GM18909 (cell line): ENCODE data around the gene CRYGN.
A peak's percentile ranks its signal among the peaks of the same experiment; 100 is the strongest.

Experiments used
- ATAC-seq: cut with Tn5 transposase; IDR thresholded peaks from one replicate; pipeline ENCODE4 v1.9.1; 2021; ENCODE audit warnings: mild to moderate bottlenecking; ENCODE audit not compliant: unreplicated experiment, poor library complexity

CRYGN gene

GRCh38 chr7:151409667-151410404 is 30.1 kb downstream of the CRYGN start, which contains the start of gene WDR86:
Gene WDR86, minus strand, starts transcription at chr7:151410038. Its CDS starts 449 bp downstream, at chr7:151409589.
- ATAC-seq = no peak

DNA sequence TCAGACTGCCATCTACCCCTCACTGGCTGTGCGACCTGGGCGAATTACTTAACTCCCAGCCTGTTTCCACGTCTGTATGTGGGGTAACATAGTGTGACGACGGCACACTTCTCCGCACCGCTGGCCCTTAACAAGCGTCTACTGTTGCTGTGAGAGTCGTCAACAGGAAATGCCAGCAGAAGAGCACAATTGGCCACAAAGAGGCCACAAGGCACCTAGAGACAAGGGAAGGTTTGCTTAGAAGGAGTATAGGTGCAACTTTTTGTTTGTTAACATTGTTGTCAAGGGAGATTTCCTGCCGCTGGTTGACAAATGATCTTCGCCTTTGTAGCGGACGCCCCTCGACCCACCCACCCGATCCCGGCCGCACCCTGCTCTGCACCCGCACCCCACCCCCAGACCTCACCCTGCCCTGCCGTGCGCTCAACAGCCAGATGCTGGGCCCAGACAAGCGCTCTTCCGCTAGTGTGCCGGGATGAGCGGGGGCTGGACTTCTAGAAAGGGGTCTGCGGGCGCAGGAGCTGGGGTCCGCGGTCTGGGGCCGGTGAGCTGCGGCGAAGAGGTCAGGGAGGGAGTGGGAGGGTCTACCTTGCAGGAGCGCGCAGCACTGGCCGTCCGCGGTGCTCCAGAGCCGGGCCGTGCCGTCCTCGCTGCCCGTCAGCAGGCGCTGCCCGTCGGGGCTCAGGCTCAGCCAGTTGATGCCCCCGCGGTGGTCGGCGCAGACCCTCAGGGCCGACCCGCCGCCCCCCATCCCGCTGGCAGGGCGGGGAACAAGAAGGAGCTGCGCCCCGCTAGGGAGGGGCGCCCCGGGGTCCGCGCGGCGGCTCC is 30.9 kb downstream of the CRYGN start:
- ATAC-seq = peak; percentile 60

GRCh38 chr7:151408498-151408838 is 31.5 kb downstream of the CRYGN start:
- ATAC-seq = no peak

DNA sequence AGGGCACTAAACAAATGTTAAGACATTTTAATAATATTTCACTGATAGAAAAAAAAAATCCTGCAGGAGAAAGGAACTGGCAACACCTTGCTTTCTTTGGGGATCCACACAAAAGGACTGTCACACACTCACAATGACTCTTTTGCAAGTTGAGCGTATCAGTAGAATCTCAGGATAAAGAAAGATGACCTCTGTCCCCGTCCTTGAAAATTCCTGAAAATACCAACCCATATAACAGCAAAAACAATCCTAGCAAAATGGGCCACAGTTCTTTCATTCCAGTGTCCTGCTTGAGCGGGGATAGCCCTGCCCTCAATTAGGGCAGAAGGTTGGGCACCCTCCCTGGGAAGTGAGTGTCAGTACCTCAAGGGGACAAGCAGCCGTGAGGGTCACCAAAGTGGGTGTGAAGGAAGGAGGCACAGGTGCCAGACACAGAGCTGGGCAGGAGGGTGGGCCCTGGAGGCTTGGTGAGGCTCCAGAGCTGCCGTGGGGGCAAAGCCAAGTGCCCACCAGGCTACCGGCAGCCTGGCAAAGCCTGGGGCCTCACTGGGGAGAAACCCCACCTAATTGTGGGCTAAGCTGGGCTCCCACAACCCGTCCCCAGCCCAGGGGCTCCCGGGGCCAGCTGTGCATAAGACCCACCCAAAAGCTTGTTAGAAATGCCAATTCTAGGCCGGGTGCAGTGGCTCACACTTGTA is 32.9 kb downstream of the CRYGN start:
- ATAC-seq = no peak

- no peak for ATAC-seq
Measured at GRCh38 chr7:151406051-151406875, 33.7 kb downstream of the CRYGN start.

DNA sequence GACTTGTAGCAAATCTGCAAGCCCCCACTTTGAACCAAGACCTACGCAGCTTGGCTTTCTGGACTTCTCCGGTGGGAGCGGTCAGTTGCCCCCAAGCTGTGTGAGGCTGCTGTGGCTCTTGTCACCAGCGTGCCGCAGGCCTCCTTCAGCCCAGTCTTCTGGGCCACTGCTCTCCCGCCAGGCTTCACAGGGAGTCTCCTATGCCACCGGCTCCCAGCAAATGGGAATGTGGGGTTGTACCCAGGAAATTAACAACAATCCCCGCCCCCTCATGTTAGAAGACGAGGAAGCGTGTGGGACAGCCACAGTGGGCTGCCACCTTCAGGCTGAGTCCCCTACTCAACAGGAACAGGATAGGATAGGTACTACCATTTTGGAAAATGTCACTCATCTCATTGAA is 34.4 kb downstream of the CRYGN start:
- no peak for ATAC-seq

DNA sequence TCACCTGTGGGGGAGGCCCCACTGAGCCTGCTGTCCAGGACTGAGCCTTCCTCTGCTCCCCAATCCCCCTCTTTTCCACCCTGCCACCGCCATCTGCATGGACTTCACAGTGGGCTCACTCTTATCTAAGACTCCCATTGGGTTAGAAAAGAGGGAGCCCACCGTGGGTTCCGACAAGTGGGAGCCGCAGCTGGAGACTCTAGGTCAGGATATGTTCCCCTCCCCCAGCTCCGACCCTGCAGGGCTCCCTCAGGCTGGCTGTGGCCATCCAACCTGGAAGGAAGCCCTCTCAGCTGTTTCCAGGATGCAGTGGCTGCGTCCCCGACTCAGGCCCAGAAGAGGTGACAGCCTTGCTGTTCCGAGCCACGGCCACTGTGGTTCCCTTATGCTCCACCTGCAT is 34.9 kb downstream of the CRYGN start:
- no peak for ATAC-seq

DNA sequence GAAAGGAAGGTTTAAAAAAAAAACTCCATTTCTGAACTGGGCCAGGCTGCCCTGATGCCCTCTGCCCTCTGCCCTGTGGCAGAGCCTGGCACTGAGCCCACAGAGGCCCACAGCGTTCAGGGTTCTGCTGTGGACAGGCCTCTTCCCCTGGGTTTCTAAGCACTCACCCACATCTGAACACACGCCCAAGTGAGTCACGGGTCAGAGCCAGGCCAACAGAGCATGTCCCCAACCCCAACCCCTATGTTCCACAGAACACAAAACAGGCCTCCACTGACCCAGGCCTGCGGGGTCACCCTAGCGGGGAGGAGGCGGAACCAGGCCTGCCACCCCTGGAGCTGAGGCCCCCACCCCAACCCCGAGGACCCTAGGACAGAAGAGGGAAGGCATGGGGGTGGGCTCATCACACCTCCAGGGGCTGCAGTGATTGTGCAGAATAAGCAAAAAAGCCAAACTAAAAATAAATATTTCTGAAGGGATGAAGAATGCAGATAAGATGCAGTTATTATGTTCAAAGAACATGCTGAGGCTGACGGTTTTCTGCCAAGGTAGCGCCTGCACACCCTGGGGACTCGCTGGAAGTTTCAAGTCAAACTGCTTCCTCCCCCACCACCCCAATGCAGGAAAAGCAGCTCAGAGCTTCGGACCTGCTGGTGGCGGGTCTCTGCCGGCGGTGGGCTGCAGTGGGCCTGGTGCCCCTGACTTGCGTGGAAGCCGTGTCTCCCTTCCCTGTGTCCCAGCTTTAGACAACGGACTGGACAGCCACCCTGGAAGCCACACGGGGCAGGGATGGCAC is 35.5 kb downstream of the CRYGN start:
- no peak for ATAC-seq

GRCh38 chr7:151403764-151404163 is 36.2 kb downstream of the CRYGN start:
- no peak for ATAC-seq

DNA sequence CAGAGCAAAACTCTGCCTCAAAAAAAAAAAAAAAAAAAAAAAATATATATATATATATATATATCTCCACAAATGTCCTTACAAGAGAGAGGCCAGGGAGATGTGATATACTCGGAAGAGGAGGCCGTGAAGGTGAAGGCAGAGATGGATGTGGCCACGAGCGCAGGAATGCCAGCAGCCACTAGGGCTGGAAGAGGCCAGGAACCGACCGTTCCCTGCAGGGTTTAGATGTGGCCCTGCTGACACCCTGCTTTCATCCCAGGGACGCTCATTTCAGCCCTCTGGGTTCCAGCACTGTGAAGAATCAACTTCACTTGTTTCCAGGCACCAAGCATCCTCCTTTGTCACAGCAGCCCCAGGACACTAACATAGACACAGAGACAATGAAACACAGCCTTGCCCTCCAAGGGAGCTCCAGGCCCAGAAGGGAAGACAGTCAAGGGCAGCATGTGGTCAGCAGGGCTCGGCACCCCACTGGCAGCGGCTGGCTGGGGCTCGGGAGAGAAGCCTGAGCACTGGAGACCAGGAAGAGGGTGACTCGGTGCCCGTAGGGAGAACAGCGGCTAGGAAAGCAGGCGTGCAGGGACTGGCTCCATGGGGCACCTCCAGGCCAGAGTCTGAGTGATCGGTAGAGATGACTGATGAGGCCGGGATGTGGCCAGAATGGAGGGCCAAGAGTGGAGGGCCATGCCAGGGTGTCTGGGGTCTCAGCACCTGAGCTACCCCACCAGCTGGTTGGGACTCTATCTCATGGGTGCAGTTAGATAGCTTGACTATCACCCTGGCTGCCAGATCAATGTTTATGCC is 37.7 kb downstream of the CRYGN start:
- ATAC-seq = no peak

DNA sequence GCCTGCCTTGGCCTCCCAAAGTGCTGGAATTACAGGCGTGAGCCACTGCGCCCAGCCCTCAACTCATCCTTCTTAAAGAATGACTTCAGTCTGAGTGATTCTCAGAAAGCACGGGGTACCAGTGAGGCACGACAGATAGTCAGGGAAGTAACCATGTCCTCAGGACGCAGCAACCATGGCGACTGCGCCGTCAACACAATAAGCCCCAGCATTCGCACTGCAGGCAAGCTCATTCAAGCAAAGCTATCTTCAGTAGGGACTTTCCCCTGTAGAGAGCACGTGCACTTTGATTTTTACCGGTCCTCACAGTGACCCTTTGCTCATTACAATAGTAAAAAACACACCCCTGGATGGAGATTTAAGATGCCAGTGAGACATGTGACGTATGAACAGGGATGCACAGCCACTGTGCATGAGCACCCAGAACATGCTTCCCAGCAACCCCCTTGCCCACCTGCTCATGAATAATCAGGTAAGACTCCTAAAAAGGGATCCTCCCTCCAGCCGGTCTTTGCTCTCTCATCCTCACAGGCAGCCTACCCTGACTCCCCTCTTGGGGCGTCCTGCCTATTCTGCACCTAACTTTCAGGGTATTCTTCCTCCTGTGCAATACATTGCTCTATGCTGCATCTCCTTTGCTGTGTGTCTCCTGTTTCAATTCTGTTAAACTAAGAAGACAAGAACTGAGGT is 39.2 kb downstream of the CRYGN start:
- no peak for ATAC-seq

DNA sequence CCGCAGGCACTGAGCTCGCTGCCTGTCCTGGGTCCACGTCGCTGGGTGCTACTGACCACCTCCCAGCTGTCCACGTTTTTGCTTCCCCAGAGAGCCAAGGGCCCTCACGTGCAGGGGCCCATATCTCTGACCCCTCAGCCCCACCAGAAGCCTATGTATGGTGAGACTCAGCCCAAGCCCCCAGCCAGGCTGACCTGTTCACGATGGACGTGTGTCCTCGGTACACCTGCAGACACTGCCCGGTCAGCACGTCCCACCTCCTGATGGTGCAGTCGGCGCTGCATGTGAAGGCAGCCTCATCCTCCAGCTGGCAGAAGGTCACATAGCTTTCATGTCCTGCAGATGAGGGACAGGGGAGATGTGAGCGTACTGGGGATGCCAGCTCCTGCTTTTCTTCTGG is 40.0 kb downstream of the CRYGN start:
- no peak for ATAC-seq

- no peak for ATAC-seq
Measured at GRCh38 chr7:151399305-151399601, 40.7 kb downstream of the CRYGN start.

GRCh38 chr7:151398446-151399304 is 41.3 kb downstream of the CRYGN start:
- no peak for ATAC-seq

- no peak for ATAC-seq
Measured at GRCh38 chr7:151397026-151397425, 42.9 kb downstream of the CRYGN start.

GRCh38 chr7:151396328-151396970 is 43.5 kb downstream of the CRYGN start:
- no peak for ATAC-seq

- no peak for ATAC-seq
Measured at GRCh38 chr7:151395036-151395367, 44.9 kb downstream of the CRYGN start.
